ENCODE results near the gene EFCAB6.

Gene EFCAB6

DNA sequence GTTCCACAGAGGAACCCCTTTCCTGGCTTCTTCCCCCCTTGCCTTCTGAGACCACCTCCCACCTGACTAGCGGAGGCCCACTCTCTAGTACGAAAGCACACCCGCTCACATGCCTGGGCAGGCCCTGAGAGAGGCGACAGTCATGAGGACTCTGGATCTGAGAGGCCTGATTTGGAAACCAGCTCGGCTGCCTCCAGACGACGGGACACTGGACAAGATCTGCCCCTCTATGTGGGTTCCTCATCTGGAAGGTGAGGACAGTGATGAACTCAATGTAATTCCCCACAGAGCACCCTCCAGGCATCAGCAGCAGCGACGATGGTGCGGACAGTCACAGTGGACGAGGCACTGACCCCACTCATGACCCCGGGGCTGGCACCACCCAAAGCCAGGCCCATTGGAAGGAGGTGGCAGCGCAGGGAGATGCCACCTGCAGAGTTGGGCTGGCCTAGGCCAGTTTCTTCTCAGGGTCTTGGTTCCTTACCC is 42.7 kb upstream of the EFCAB6 start:
- TF ChIP-seq FOXM1 (IDR thresholded peaks at IDR 0.05; ENCODE audit: borderline replicate concordance, low read depth) = no peak
- TF ChIP-seq TAF1 (IDR thresholded peaks at IDR 0.05; ENCODE audit: low read depth) = no peak
- TF ChIP-seq TCF12 (IDR thresholded peaks at IDR 0.05; ENCODE audit: low read depth) = no peak
- no peak for TF ChIP-seq YY1 (IDR thresholded peaks at IDR 0.05; ENCODE audit: low read depth)
- TF ChIP-seq, protein P1, sequence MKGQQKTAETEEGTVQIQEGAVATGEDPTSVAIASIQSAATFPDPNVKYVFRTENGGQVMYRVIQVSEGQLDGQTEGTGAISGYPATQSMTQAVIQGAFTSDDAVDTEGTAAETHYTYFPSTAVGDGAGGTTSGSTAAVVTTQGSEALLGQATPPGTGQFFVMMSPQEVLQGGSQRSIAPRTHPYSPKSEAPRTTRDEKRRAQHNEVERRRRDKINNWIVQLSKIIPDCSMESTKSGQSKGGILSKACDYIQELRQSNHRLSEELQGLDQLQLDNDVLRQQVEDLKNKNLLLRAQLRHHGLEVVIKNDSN (IDR thresholded peaks at IDR 0.05) = no peak
- TF ChIP-seq ZBTB7A (IDR thresholded peaks at IDR 0.05; ENCODE audit: low read depth) = no peak
- TF ChIP-seq CEBPB (IDR thresholded peaks at IDR 0.05) = no peak
- TF ChIP-seq NFIC (IDR thresholded peaks at IDR 0.05) = no peak
- TF ChIP-seq REST (IDR thresholded peaks at IDR 0.05; ENCODE audit: low read depth) = no peak
- TF ChIP-seq CREB1 (IDR thresholded peaks at IDR 0.05; ENCODE audit: low read depth) = no peak
- TF ChIP-seq EGR1 (IDR thresholded peaks at IDR 0.05) = no peak
- TF ChIP-seq, protein P2, sequence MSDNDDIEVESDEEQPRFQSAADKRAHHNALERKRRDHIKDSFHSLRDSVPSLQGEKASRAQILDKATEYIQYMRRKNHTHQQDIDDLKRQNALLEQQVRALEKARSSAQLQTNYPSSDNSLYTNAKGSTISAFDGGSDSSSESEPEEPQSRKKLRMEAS (IDR thresholded peaks at IDR 0.05) = no peak
- TF ChIP-seq EP300 (IDR thresholded peaks at IDR 0.05; ENCODE audit: borderline replicate concordance) = no peak
- TF ChIP-seq RAD21 (IDR thresholded peaks at IDR 0.05; ENCODE audit: low read depth) = no peak

DNA sequence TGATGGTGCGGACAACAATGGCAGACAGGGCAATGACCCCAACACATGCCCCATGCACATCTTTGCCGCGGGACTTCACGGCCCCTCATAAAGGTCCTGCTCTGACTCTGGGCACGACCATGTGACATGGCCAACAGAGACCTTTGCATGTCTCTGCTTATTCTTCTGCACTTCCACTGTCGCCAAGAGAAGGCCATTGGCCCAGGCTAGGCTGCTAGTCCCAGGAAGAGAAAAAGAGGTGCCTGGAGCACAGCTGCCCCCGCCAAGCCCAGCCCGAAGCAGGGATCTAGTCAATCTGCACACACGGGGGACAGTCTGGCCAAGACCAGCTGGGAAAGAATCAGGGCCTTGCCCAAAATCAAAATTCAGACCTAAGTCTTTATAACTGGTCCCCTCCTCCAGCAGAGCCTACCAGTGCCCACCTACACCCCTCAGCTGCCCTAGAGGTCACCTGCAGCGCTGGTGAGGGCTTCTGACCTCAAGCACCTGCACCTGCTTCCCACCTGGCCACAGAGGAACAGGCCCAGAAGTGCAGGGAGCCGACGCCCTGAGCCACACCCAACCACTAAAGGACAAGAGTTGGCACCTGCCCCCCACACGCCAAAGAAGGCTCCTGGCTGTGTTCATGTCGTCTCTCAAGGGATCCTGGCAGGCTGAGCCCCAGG is 42.1 kb upstream of the EFCAB6 start:
- TF ChIP-seq TAF1 (IDR thresholded peaks at IDR 0.05; ENCODE audit: low read depth) (no peak), ZBTB7A (IDR thresholded peaks at IDR 0.05; ENCODE audit: low read depth) (no peak), RAD21 (IDR thresholded peaks at IDR 0.05; ENCODE audit: low read depth) (no peak), TCF12 (IDR thresholded peaks at IDR 0.05; ENCODE audit: low read depth) (no peak), YY1 (IDR thresholded peaks at IDR 0.05; ENCODE audit: low read depth) (no peak), CREB1 (IDR thresholded peaks at IDR 0.05; ENCODE audit: low read depth) (no peak), EGR1 (IDR thresholded peaks at IDR 0.05) (no peak), FOXM1 (IDR thresholded peaks at IDR 0.05; ENCODE audit: borderline replicate concordance, low read depth) (no peak), EP300 (IDR thresholded peaks at IDR 0.05; ENCODE audit: borderline replicate concordance) (no peak), CEBPB (IDR thresholded peaks at IDR 0.05) (no peak), REST (IDR thresholded peaks at IDR 0.05; ENCODE audit: low read depth) (no peak)
- TF ChIP-seq, protein P2 (IDR thresholded peaks at IDR 0.05) = no peak
- TF ChIP-seq, protein P1 (IDR thresholded peaks at IDR 0.05) = no peak

DNA sequence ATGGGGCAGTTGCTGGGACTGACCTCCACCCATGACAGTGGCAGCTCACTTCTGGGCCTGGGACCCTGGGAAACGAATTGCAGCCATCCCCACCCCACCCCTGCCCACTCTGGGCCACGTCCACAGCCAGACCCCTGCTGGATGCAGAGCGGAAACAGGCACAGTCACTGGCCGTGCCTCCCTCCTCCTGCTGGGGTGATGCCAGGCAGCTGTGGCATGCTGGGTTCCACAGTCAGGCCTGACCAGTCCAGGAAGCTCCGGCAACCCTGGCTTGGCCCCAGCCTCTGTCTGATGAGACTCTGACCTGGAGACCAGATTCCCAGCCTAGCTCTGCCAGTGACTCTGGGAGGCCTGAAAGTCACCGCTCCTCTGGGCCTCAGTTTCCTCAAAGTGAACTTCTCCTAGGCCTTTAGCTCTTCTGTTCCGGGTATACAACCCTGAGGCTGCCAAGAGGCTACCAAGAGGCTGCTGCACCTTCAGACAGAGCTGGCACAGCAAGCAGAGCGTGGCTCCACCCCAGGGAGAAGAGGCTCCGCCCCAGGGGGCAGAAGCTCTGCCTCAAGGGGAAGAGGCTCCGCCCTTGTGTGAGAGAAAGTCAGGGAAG is 41.3 kb upstream of the EFCAB6 start:
- TF ChIP-seq EP300 (IDR thresholded peaks at IDR 0.05; ENCODE audit: borderline replicate concordance) = no peak
- TF ChIP-seq TEAD4 (IDR thresholded peaks at IDR 0.05) = no peak
- no peak for TF ChIP-seq ZBTB7A (IDR thresholded peaks at IDR 0.05; ENCODE audit: low read depth)
- TF ChIP-seq REST (IDR thresholded peaks at IDR 0.05; ENCODE audit: low read depth) = no peak
- no peak for TF ChIP-seq TAF1 (IDR thresholded peaks at IDR 0.05; ENCODE audit: low read depth)
- TF ChIP-seq, protein P1 (IDR thresholded peaks at IDR 0.05) = no peak
- no peak for TF ChIP-seq FOXM1 (IDR thresholded peaks at IDR 0.05; ENCODE audit: borderline replicate concordance, low read depth)
- TF ChIP-seq YY1 (IDR thresholded peaks at IDR 0.05; ENCODE audit: low read depth) = no peak

All from Ishikawa (cell line).